Activated CD4-positive, alpha-beta T cell treated with anti-CD3 and anti-CD28 coated beads, Interleukin-2, amount 50 U/mL, for 4 hours (primary cell): Measurements from ENCODE around the gene ADCY7.

Source experiments
- DNase-seq, 2 experiments: peaks; one replicate each; pipeline ENCODE4 v3.0.0-alpha.2; 2020

The ADCY7 gene

GRCh38 chr16:50251375-50252081 lies 14.8 kb upstream of the ADCY7 start:
- DNase-seq: no peak

GRCh38 chr16:50252082-50252611 lies 14.2 kb upstream of the ADCY7 start:
- DNase-seq: no peak

GRCh38 chr16:50252874-50253513 lies 13.4 kb upstream of the ADCY7 start:
- no peak for DNase-seq

- no peak for DNase-seq
These were observed 12.8 kb upstream of the ADCY7 start for GRCh38 chr16:50253514-50253910.

- no peak for DNase-seq
These were observed 12.3 kb upstream of the ADCY7 start for GRCh38 chr16:50254072-50254471.

- DNase-seq: no peak
These were observed 10.8 kb upstream of the ADCY7 start for GRCh38 chr16:50255538-50255937.

GRCh38 chr16:50256604-50257003 lies 9.7 kb upstream of the ADCY7 start:
- no peak for DNase-seq

GRCh38 chr16:50257876-50258275 lies 8.5 kb upstream of the ADCY7 start:
- no peak for DNase-seq

GRCh38 chr16:50259334-50260205 lies 6.8 kb upstream of the ADCY7 start:
- DNase-seq: no peak

- no peak for DNase-seq
These were observed 5.9 kb upstream of the ADCY7 start for GRCh38 chr16:50260206-50261159.

- DNase-seq: no peak
These were observed 5.1 kb upstream of the ADCY7 start for GRCh38 chr16:50261160-50261706.

- DNase-seq: no peak
These were observed 4.6 kb upstream of the ADCY7 start for GRCh38 chr16:50261707-50262235.

GRCh38 chr16:50263060-50263909 lies 3.1 kb upstream of the ADCY7 start:
- no peak for DNase-seq

GRCh38 chr16:50263940-50264929 lies 2.1 kb upstream of the ADCY7 start:
- no peak for DNase-seq

GRCh38 chr16:50265260-50265659 lies 1.1 kb upstream of the ADCY7 start:
- DNase-seq: peak in 1 of 2 experiments; percentile 38

GRCh38 chr16:50265716-50266336 lies 525 bp upstream of the ADCY7 start:
- no peak for DNase-seq

- no peak for DNase-seq
These were observed 840 bp downstream of the ADCY7 start for GRCh38 chr16:50267151-50267631.

GRCh38 chr16:50267651-50268050 lies 1.3 kb downstream of the ADCY7 start:
- DNase-seq: no peak

GRCh38 chr16:50268352-50268751 lies 2.0 kb downstream of the ADCY7 start:
- DNase-seq: no peak
